GM19324 (cell line): ENCODE data around the gene NEURL4.
"Not testable (repeated sequence)": the region's sequence is repeated elsewhere in the genome, so short reads cannot be mapped to it uniquely, and the experiment has no call there.

Experiments
- ATAC-seq: cut with Tn5 transposase; IDR thresholded peaks from one replicate; pipeline ENCODE4 v1.9.1; 2021; ENCODE audit warnings: mild to moderate bottlenecking, moderate library complexity; ENCODE audit not compliant: unreplicated experiment, low FRiP score

Gene NEURL4

DNA sequence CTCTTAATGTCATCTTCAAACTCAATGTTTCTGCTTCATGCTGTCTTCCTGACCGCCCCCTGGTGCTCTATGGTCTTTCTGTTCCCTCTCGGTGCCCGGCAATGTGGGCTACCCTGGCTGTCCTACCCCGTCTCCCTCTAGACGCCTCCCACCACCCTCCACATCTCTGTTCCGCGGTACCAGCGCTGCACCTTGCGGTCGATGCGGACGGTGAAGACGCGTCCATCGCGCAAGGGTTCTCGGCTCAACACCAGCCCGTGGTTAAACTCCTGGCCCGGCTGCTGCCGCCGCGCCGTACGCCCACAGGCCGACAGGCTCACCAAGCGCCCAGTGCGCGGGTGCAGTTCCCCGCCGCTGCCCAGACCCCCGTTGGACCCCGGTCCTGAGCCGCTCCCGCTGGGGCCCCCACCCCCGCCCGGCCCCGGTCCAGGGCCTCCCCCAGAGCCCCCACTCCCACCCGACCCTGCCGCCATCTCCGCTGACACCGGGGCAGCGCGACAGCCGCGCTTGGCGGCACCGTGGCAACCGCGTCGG lies at the start of gene NEURL4:
TSS of gene NEURL4 (minus strand) at position 496 of the 534 bp plus-strand sequence. CDS start at position 473, 23 bp downstream.
- peak; percentile 2 for ATAC-seq

DNA sequence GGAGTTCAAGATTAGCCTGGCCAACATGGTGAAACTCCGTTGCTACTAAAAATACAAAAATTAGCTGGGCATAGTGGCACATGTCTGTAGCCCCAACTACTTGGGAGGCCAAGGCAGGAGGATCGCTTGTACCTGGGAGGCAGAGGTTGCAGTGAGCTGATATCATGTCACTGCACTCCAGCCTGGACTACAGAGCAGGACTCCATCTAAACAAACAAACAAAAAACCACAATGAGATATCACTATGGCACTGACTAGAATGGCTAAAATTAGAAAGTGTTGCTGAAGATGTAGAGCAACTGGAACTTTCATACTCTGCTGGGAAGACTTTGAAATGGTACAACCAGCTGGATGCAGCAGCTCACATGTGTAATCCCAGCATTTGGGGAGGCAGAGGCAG lies 45.2 kb upstream of the NEURL4 start:
- ATAC-seq: no peak

DNA sequence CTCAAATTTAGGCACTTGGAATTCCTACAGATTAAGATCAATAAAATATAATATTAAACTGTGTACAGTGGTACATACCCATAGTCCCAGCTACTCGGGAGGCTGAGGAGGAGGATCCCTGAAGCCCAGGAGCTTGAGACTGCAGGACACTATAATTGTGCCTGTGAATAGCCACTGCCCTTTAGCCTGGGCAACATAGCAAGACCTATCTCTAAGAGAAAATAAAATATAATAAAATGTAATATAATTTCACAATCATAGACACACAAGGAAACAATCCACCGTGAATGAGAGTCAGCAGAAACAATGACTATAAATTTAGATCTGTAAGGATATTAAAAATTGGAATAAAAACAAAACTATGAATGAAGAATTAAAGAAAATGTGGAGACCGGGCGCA lies 41.7 kb upstream of the NEURL4 start:
- no peak for ATAC-seq

- ATAC-seq: no peak
Measured at GRCh38 chr17:7369825-7370224, 40.7 kb upstream of the NEURL4 start.

- not testable (repeated sequence) for ATAC-seq
Measured at GRCh38 chr17:7368599-7368994, 39.5 kb upstream of the NEURL4 start.

DNA sequence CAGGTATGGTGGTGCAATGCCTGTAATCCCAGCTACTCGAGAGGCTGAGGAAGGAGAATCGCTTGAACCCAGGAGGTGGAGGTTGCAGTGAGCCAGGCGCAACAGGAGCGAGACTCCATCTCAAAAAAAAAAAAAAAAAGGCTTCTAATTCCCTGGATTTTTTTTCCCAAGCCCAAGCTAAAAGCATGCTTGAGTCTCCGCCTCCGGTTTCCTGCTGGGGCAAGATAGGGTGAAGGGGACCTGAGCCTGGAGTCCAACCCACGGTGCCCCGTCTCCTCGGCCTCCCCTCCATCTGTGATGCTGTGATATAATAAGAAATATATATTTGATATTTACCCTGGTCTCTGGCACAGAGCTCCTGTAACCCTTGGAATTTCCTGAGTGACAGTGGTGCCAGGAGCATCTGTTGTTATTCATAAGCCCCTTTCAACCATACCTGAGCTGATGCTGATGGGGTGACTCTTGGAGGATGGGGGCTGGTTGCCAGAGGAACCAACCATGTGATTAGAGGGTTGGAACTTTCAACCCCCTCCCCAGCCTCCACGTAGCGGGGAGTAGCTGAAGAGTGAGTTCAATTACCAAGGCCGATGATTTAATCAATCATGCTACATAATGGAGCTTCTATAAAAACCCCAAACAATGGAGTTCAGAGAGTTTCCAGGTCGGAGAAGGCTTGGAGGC lies 38.9 kb upstream of the NEURL4 start:
- ATAC-seq: no peak

GRCh38 chr17:7367083-7367482 lies 37.9 kb upstream of the NEURL4 start:
- ATAC-seq: no peak

GRCh38 chr17:7365963-7366362 lies 36.8 kb upstream of the NEURL4 start:
- not testable (repeated sequence) for ATAC-seq

DNA sequence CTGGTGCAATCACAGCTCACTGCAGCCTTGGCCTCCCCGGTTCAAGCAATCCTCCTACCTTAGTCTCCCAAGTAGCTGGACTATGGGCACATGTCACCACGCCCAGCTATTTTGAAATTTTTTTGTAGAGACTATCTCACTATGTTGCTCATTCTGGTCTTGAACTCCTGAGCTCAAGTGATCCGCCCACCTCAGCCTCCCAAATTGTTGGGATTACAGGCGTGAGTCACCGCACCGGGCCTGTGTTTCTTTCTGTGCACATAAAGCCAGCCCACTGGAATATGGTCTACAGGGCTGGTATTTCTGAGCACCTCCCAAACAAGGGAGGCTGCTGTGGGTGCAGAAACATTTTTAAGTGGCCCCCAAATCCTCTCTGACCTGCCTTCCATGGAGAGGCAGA lies 34.2 kb upstream of the NEURL4 start:
- ATAC-seq: no peak

DNA sequence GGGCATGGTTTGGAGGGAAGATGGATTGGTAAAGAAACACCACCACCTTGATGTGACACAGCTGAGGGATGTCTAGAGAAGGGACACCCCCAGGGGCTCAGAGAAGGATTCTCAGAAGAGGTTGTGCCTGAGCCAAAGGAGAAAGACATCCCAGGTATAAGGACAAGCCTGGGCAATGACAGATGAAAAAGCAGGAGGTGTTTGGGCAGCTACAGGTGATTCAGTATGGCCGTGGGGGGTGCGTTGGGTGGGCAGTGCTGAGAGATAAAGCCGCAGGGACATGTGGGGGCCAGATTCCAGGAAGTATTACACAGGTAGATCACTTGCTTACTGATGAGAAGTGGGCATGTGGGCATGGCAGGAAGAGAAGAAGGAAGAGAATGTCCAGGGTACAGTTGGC lies 32.8 kb upstream of the NEURL4 start:
- ATAC-seq: no peak

GRCh38 chr17:7357381-7357780 lies 28.2 kb upstream of the NEURL4 start:
- ATAC-seq: no peak

DNA sequence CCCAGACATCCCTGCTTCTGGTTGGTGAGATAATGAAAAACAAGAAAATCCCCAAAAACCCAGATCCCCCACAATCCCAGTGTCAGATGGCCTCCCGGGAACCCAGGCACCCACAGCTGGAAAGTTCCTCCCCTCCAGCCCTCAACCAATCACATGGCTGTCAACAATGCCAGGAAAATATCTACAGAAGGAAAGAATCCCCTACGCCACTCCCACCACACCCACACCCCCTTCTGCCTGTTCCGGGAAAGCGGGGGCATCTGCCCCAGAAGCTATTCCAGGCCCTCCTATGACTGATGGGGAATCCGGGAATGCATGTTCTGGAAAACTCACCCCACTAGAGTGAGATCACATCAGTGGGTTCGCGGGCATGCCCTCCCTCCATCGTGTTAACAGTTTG lies 27.6 kb upstream of the NEURL4 start:
- ATAC-seq: no peak

DNA sequence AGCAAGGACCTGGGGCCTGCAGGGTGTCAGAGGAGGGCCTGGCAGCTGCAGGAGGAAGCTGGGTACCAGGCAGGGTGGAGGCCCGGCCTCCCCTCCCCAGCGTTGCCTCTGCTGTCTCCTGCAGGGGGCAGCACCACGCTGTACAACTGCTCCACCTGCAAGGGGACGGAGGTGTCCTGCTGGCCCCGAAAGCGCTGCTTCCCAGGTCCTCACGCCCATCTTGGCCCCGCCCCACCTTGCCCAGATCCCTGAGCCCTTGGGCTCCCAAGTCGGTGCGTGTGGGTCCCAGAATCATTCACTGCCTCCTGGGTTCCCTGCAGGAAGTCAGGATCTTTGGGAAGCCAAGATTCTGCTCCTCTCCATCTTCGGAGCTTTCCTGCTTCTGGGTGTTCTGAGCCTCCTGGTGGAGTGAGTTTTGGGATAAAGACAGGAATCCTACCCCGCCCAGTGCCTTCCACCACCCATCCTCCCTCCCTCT lies 27.0 kb upstream of the NEURL4 start:
- no peak for ATAC-seq

- ATAC-seq: no peak
Measured at GRCh38 chr17:7355573-7355972, 26.4 kb upstream of the NEURL4 start.

DNA sequence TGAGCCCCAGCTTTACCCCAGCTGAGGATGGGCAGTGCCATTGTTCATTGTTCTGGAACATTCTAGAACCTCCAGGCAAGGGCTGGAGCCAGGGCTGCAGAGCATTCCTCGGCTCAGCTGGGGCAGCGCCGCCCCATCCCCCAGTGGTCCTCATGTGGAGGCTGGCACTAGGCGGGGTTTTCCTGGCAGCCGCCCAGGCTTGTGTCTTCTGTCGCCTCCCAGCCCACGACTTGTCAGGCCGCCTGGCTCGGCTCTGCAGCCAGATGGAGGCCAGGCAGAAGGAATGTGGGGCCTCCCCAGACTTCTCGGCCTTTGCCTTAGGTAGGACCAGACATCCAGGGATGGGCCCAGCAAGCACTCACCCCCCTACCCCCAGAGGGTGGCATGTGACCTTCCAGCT lies 25.9 kb upstream of the NEURL4 start, which contains the start of gene TMEM95:
TSS of gene TMEM95 (plus strand) at position 104 of the 400 bp plus-strand sequence. CDS start at position 153, 49 bp downstream.
- no peak for ATAC-seq

DNA sequence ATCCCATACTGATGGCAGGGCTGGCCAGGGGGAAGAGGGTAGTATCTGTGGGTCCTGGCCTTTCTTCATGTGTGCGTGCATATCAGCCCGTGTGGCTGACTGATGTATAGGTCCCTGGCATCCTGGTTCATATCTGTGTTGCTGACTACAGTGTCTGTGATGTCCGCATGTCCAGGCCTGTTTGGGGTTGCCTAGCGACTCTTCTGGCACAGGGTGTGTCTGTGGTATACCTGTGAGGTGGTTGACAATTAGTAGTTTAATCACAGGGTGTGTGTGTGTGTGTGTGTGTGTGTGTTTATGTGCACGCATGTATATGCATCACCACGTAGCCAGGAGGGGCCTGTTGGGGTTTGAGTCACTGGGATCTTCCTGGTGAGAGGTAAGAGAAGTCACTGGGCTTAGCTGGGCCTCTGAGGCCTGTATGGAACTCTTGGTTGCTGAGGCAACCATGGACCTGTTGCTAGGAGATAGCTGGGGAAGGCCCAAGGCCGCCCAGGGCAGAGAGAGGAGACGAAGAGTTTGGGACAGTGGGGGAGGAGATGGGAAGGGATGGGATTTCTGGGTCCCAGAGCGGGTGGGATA lies 25.2 kb upstream of the NEURL4 start:
- no peak for ATAC-seq

GRCh38 chr17:7352910-7353635 lies 23.9 kb upstream of the NEURL4 start:
- no peak for ATAC-seq

DNA sequence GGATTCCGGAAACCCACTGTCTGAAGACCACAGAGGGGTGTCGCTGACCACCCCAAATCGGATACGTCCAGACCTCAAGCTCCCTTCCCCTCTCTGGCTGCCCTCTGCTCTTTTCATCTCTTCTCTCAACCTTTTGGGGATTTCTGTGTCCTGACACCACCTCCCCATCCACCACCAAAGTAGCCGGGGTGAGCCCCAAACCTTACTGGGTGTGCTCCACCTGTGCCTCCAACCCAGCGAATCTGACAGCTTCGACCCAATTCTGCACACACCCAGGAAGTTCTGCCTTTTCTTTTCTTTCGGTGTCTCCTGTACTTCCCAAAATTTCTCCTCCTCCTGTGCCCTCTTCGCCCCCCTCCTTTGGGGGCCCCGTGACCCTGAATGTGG lies 23.4 kb upstream of the NEURL4 start:
- no peak for ATAC-seq

GRCh38 chr17:7351665-7352502 lies 22.7 kb upstream of the NEURL4 start, which contains the start of gene KCTD11:
Gene KCTD11 (plus strand): TSS chr17:7352162.
- peak; percentile 69 for ATAC-seq
